ENCODE data around the gene ELAVL1. TPM values are rescaled to one million over a fixed set of nuclear protein-coding genes. Genes with fewer than 3 reads are reported as not detected.

Gene ELAVL1
- total and polyA plus RNA-seq, 7 donors, result 15.8 to 31.0 (median 20.3) TPM

DNA sequence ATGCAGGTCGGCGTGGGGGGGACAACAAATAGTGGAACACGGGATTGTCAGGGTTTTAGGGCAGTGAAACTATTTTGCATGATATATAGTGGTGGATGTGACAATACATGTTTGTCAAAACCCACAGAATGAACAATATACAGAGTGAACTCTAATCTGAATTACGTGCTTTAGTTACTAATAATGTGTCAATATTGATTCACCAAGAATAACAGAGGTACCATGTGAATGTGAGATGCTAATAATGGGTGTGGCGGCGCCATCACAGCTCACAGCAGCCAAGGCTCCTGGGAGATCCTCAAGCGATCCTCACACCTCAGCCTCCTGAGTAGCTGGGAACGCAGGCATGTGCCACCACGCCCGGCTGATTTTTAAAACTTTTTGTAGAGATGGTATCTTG lies 12.9 kb downstream of the ELAVL1 start:
- no peaks in the 10 kb centered on the region for H3K9me3 ChIP-seq
- H3K4me1 ChIP-seq, result peaks cover 0 to 24% (median 17%) of the 10 kb centered on the region in 4 donors
- no peaks in the 10 kb centered on the region for H3K27me3 ChIP-seq
- H3K4me3 ChIP-seq, result no peak overlapping the region
- TF ChIP-seq POLR2AphosphoS5 (IDR thresholded peaks at IDR 0.05) (no peak), POLR2A (IDR thresholded peaks at IDR 0.05) (no peak)
- peaks cover 15 to 40% (median 31%) of the 10 kb centered on the region in 4 donors for H3K36me3 ChIP-seq
- 79 to 80% methylated on average over 10 of the region's 10 CpGs for WGBS, 2 donors
- intact Hi-C loops (cut with DNase I), result loop anchor here (10.0 kb wide), 1 partner anchor 428 kb away; no protein-coding TSS in a partner anchor
- no peak for DNase-seq
- H3K27ac ChIP-seq, result no peak overlapping the region

DNA sequence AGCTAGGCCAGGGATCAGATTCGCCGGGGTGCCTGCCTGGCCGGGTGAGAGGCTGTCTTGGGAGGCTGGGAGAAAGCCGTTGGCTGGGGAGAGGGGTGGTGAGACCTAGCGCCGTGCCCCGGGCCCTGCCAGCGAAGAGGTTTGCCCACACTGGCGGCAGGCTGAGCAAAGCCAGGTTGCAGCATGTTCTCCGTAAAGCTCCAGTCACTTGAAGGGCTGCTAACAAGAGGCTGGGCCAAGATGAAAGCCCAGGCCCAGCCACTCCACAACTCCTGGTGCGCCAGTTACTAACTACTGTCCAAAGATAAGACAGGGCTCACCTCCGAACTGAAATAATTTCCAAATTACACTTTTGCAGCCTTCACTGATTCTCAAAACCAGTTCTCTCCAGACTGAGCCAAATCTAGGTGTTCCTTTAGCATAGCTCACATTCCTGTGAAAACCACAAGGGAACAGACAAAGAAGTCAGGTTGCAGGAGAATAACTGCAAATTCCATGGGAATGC lies 16.3 kb downstream of the ELAVL1 start:
- TF ChIP-seq POLR2A (IDR thresholded peaks at IDR 0.05) (no peak), POLR2AphosphoS5 (IDR thresholded peaks at IDR 0.05) (no peak), EP300 (IDR thresholded peaks at IDR 0.05) (no peak)
- TF ChIP-seq, protein P1, sequence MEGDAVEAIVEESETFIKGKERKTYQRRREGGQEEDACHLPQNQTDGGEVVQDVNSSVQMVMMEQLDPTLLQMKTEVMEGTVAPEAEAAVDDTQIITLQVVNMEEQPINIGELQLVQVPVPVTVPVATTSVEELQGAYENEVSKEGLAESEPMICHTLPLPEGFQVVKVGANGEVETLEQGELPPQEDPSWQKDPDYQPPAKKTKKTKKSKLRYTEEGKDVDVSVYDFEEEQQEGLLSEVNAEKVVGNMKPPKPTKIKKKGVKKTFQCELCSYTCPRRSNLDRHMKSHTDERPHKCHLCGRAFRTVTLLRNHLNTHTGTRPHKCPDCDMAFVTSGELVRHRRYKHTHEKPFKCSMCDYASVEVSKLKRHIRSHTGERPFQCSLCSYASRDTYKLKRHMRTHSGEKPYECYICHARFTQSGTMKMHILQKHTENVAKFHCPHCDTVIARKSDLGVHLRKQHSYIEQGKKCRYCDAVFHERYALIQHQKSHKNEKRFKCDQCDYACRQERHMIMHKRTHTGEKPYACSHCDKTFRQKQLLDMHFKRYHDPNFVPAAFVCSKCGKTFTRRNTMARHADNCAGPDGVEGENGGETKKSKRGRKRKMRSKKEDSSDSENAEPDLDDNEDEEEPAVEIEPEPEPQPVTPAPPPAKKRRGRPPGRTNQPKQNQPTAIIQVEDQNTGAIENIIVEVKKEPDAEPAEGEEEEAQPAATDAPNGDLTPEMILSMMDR (IDR thresholded peaks at IDR 0.05), result no peak
- DNase-seq, result no peak
- no peak overlapping the region for H3K4me3 ChIP-seq
- H3K4me1 ChIP-seq, result peaks cover 0 to 29% (median 24%) of the 10 kb centered on the region in 4 donors
- intact Hi-C loops (cut with DNase I), result no loop called here
- H3K9me3 ChIP-seq, result no peaks in the 10 kb centered on the region
- H3K27ac ChIP-seq, result no peak overlapping the region
- 95 to 97% methylated on average over 12 of the region's 12 CpGs for WGBS, 2 donors
- H3K36me3 ChIP-seq, result peaks cover 15 to 73% (median 37%) of the 10 kb centered on the region in 4 donors
- no peaks in the 10 kb centered on the region for H3K27me3 ChIP-seq

DNA sequence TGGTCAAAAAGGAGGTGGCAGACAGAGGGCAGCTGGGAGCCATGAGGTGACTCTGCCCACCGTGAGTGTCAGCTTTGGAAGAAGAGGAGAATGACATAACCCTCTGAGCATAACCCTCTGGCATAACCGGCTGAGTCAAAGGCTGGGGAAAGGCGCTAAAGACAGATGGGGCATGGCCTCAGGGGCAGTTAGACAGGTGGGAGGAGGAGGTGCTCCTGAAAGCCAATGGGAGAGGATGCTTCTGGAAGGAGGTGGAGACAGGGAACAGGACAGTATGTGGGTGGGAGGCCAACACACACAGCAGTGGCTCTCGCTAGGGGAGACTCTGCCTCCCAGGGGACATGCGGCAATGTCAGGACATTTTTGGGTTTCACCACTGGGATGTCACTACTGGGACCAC lies 17.1 kb downstream of the ELAVL1 start:
- no peak for TF ChIP-seq POLR2AphosphoS5 (IDR thresholded peaks at IDR 0.05)
- no peak for TF ChIP-seq POLR2A (IDR thresholded peaks at IDR 0.05)
- TF ChIP-seq, protein P1 (IDR thresholded peaks at IDR 0.05), result no peak
- TF ChIP-seq EP300 (IDR thresholded peaks at IDR 0.05), result no peak
- 88 to 89% methylated on average over 5 of the region's 5 CpGs for WGBS, 2 donors
- no peak for DNase-seq
- Histone ChIP-seq H3K27ac (no peak overlapping the region), H3K9me3 (no peaks in the 10 kb centered on the region), H3K27me3 (no peaks in the 10 kb centered on the region), H3K4me3 (no peak overlapping the region), H3K4me1 (peaks cover 0 to 22% (median 15%) of the 10 kb centered on the region in 4 donors), H3K36me3 (peaks cover 15 to 81% (median 42%) of the 10 kb centered on the region in 4 donors)
- intact Hi-C loops (cut with DNase I), result no loop called here

DNA sequence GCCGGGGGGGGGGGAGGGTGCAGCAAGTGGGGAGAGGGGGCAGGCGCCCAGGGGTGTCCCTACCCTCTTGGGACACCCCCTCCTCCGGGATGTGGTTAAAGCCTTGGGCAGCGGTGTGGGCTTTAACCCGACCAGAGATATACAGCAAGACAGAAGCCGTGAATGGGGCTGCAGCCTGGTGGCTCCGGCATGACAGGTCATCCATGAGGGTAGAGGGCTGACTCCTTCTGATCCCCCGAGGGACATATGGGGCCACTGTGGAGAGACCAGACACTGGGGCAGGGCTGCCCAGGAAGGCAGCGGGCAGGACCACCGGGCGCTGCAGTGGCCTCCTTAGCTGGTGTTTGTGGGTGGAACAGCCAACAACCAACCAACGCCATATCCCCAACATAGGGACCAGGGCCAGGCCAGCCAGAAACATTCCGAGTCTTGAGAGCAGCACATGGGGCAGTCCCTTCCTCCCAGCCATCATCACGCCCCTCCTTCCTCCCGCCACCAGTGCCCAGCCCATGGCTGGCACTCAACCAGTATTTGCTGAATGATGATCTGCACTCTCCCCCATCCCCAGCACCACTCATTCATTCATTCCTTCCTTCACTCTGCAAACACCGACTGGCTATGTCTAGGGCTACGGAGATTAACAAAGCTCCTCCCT lies 18.2 kb downstream of the ELAVL1 start:
- Histone ChIP-seq H3K36me3 (peaks cover 15 to 90% (median 46%) of the 10 kb centered on the region in 4 donors), H3K4me1 (peaks cover 0 to 18% (median 13%) of the 10 kb centered on the region in 4 donors), H3K27me3 (no peaks in the 10 kb centered on the region), H3K4me3 (no peak overlapping the region), H3K27ac (peak overlapping the region in 1 of 4 donors; percentile 13), H3K9me3 (no peaks in the 10 kb centered on the region)
- 86 to 88% methylated on average over 17 of the region's 17 CpGs for WGBS, 2 donors
- intact Hi-C loops (cut with DNase I), result no loop called here
- TF ChIP-seq, protein P1 (IDR thresholded peaks at IDR 0.05), result no peak
- TF ChIP-seq POLR2AphosphoS5 (IDR thresholded peaks at IDR 0.05), result no peak
- no peak for TF ChIP-seq POLR2A (IDR thresholded peaks at IDR 0.05)
- TF ChIP-seq EP300 (IDR thresholded peaks at IDR 0.05), result no peak
- no peak for DNase-seq

DNA sequence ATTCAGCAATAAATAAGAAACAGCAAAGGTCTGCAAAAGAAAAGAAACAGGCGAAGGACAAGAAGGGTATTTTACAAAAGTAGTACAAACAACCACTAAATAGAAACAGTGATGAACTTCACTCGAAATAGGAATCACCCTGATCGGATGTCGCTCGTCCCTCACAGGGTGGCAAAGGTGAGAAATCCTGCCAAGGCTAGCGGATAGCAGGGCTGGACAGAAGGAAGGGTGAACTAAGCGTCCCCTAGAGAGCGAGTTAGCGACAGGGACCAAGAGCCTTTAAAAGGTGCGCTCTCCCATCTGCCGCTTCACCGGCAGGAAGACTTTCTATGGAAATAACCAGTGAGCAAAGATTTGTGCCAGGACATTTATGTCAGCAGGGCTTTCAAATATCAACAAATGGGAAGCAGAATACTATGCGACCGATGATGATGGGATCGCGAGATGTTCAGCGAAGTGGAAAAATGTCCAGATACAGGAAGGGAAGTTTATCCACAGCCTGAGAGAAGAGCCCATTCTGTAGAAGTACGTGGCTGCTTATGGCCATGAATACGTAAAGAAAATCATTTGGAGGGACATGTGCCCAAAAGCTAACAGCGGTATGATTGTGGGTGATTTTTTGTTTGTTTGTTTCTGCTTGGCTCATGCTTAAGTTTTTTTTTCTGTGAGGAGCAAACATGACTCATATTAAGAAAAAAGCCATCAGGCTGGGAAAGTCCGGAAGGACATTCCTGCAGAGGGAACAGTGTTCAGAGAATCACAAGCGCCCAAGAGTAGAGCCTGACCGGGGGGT lies 18.9 kb downstream of the ELAVL1 start:
- Histone ChIP-seq H3K27me3 (no peaks in the 10 kb centered on the region), H3K4me1 (peaks cover 0 to 18% (median 13%) of the 10 kb centered on the region in 4 donors), H3K27ac (peak overlapping the region in 1 of 4 donors; percentile 34), H3K4me3 (no peak overlapping the region), H3K9me3 (no peaks in the 10 kb centered on the region), H3K36me3 (peaks cover 14 to 96% (median 48%) of the 10 kb centered on the region in 4 donors)
- no peak for DNase-seq
- WGBS, 2 donors, result 82 to 86% methylated on average over 23 of the region's 23 CpGs
- intact Hi-C loops (cut with DNase I), result no loop called here
- TF ChIP-seq, protein P1 (IDR thresholded peaks at IDR 0.05), result no peak
- TF ChIP-seq POLR2A (IDR thresholded peaks at IDR 0.05) (no peak), EP300 (IDR thresholded peaks at IDR 0.05) (no peak), POLR2AphosphoS5 (IDR thresholded peaks at IDR 0.05) (no peak)
